Spleen (tissue), 7 donors: ENCODE data around the gene PTPRM.

Experiments
- CTCF ChIP-seq, 11 experiments: fragments of 200-600 bp in 7 of 11; fragments of 450-650 bp in 4 of 11; sonication (generic) in 4 of 11; IDR thresholded peaks in 8 of 11; conservative IDR thresholded peaks in 3 of 11; 1 replicate in 7 of 11; 2 replicates in 4 of 11; pipeline versions ENCODE4 v1.4.0 to v1.8.0; 2016 to 2021; ENCODE audit warnings: antibody characterized with exemption in 11 of 11, inconsistent platforms in 4 of 11, mild to moderate bottlenecking in 1 of 11
- POLR2A ChIP-seq, 3 donors: fragments of 450-650 bp; IDR thresholded peaks; one replicate each; pipeline ENCODE4 v1.5.1; 2017; ENCODE audit warnings: antibody characterized with exemption in 3 of 3, mild to moderate bottlenecking in 1 of 3
- POLR2AphosphoS5 ChIP-seq, 3 donors: sonication (generic); formaldehyde crosslinking; IDR thresholded peaks; one replicate each; pipeline ENCODE4 v1.5.1; 2017; ENCODE audit warnings: antibody characterized with exemption in 3 of 3
- donor health status: DM: no; HTN: no; CAD: no; lungs with moderate emphysema.
- donor health status: DM: no; HTN: no; CAD: no.
- donor health status: DM: no; HTN: no; CAD: no.

GRCh38 chr18:7615840-7616239, 48.7 kb downstream of the PTPRM start:
- TF ChIP-seq CTCF (IDR thresholded peaks at IDR 0.05 in 8 of 11, conservative IDR thresholded peaks at IDR 0.05 in 3 of 11) (no peak), POLR2A (IDR thresholded peaks at IDR 0.05) (no peak), POLR2AphosphoS5 (IDR thresholded peaks at IDR 0.05) (peak in 1 of 3 donors; percentile 18)
